ENCODE results near the gene PDCD1LG2. TPM values are rescaled to one million over a fixed set of nuclear protein-coding genes. Genes with fewer than 3 reads are reported as not detected.
"Not testable (repeated sequence)": the region's sequence is repeated elsewhere in the genome, so short reads cannot be mapped to it uniquely, and the experiment has no call there.

PDCD1LG2 gene
- total RNA-seq, 1 donor from 2014 or later, result 3.2 TPM

GRCh38 chr9:5489630-5490490 lies 20.5 kb upstream of the PDCD1LG2 start:
- DNase-seq (ENCODE audit: low read depth), result no peak
- H3K4me3 ChIP-seq (ENCODE audit: low read depth, low read length), result no peak overlapping the region
- H3K27me3 ChIP-seq (ENCODE audit: control insufficient read depth, insufficient read depth, low read length), result no peaks in the 10 kb centered on the region
- TF ChIP-seq CTCF (IDR thresholded peaks at IDR 0.05; ENCODE audit: insufficient read depth, low read length, poor library complexity, severe bottlenecking), result no peak
- H3K36me3 ChIP-seq (ENCODE audit: control insufficient read depth, insufficient read depth, low read length), result no peaks in the 10 kb centered on the region

- TF ChIP-seq CTCF (IDR thresholded peaks at IDR 0.05; ENCODE audit: insufficient read depth, low read length, poor library complexity, severe bottlenecking), result no peak
- Histone ChIP-seq H3K27me3 (ENCODE audit: control insufficient read depth, insufficient read depth, low read length) (no peaks in the 10 kb centered on the region), H3K4me3 (ENCODE audit: low read depth, low read length) (no peak overlapping the region), H3K36me3 (ENCODE audit: control insufficient read depth, insufficient read depth, low read length) (no peaks in the 10 kb centered on the region)
- DNase-seq (ENCODE audit: low read depth), result no peak
These were observed 17.2 kb upstream of the PDCD1LG2 start for GRCh38 chr9:5492965-5493678.

GRCh38 chr9:5493679-5494511 lies 16.4 kb upstream of the PDCD1LG2 start:
- TF ChIP-seq CTCF (IDR thresholded peaks at IDR 0.05; ENCODE audit: insufficient read depth, low read length, poor library complexity, severe bottlenecking), result no peak
- Histone ChIP-seq H3K4me3 (ENCODE audit: low read depth, low read length) (no peak overlapping the region), H3K36me3 (ENCODE audit: control insufficient read depth, insufficient read depth, low read length) (no peaks in the 10 kb centered on the region), H3K27me3 (ENCODE audit: control insufficient read depth, insufficient read depth, low read length) (no peaks in the 10 kb centered on the region)
- peak; percentile 57 for DNase-seq (ENCODE audit: low read depth)

DNA sequence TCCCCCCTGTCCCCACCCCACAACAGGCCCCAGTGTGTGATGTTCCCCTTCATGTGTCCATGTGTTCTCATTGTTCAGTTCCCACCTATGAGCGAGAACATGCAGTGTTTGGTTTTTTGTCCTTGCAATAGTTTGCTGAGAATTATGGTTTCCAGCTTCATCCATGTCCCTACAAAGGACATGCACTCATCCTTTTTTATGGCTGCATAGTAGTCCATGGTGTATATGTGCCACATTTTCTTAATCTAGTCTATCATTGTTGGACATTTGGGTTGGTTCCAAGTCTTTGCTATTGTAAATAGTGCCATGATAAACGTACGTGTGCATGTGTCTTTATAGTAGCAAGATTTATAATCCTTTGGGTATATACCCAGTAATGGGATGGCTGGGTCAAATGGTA lies 15.6 kb upstream of the PDCD1LG2 start:
- not testable (repeated sequence) for H3K36me3 ChIP-seq (ENCODE audit: control insufficient read depth, insufficient read depth, low read length); H3K27me3 ChIP-seq (ENCODE audit: control insufficient read depth, insufficient read depth, low read length); DNase-seq (ENCODE audit: low read depth); H3K4me3 ChIP-seq (ENCODE audit: low read depth, low read length)

GRCh38 chr9:5499157-5499556 lies 11.2 kb upstream of the PDCD1LG2 start:
- TF ChIP-seq CTCF (IDR thresholded peaks at IDR 0.05; ENCODE audit: insufficient read depth, low read length, poor library complexity, severe bottlenecking), result no peak
- Histone ChIP-seq H3K36me3 (ENCODE audit: control insufficient read depth, insufficient read depth, low read length) (no peaks in the 10 kb centered on the region), H3K4me3 (ENCODE audit: low read depth, low read length) (no peak overlapping the region), H3K27me3 (ENCODE audit: control insufficient read depth, insufficient read depth, low read length) (no peaks in the 10 kb centered on the region)
- DNase-seq (ENCODE audit: low read depth), result no peak

- Histone ChIP-seq H3K36me3 (ENCODE audit: control insufficient read depth, insufficient read depth, low read length) (no peaks in the 10 kb centered on the region), H3K4me3 (ENCODE audit: low read depth, low read length) (no peak overlapping the region), H3K27me3 (ENCODE audit: control insufficient read depth, insufficient read depth, low read length) (no peaks in the 10 kb centered on the region)
- no peak for DNase-seq (ENCODE audit: low read depth)
- no peak for TF ChIP-seq CTCF (IDR thresholded peaks at IDR 0.05; ENCODE audit: insufficient read depth, low read length, poor library complexity, severe bottlenecking)
These were observed 10.4 kb upstream of the PDCD1LG2 start for GRCh38 chr9:5499889-5500398.

All from kidney epithelial cell (primary cell).